ENCODE data around the gene FUCA1.

FUCA1 gene

DNA sequence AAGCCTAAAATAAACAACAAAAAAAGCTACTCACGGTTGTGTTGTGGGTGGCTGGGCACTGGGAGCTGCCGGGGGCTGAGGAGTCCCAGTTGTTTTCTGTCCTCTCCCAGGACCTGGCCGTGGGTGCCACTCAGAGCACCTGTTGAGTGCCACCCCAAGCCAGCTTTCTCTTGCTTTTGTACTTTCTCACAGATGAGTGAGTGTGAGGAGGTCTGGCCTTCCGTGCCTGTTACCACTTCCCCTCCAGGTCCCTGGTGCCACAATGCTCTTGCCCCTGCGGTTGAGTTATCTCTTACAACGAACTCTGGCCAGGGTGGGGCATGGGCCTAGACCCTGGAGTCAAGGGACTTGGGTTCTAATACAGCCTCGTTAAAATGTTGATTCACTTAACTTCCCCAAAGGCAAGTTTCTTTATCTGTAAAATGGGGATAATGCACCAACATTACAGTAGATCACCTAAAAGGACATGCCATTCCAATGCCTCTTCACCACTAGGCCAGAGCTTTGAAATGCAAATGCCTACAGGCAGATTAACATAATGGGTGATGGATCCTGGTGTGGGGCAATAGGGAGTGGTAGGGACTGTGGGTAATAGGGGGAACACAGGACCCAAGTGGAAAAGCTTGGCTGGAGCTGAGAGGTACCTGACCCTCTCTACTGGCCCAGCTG, 45.3 kb upstream of the FUCA1 start, which contains the start of gene CNR2:
TSS of gene CNR2 (minus strand) at position 151 of the 669 bp plus-strand sequence. CDS start 37,745 bp downstream, outside the sequence.
- H3K36me3 ChIP-seq (ENCODE audit: low read depth), result no peaks in the 10 kb centered on the region
- DNase-seq (ENCODE audit: low spot score), result no peak
- no peak within 1 kb of the TSS for H3K27ac ChIP-seq (ENCODE audit: poor library complexity, severe bottlenecking)
- no peaks in the 10 kb centered on the region for H3K4me1 ChIP-seq (ENCODE audit: insufficient read depth, poor library complexity, severe bottlenecking)
- ATAC-seq (ENCODE audit: low read depth), result no peak
- no peaks in the 10 kb centered on the region for H3K27me3 ChIP-seq (ENCODE audit: insufficient read depth, poor library complexity, severe bottlenecking)
- no peak within 1 kb of the TSS for H3K4me3 ChIP-seq (ENCODE audit: severe bottlenecking)
- no peaks in the 10 kb centered on the region for H3K9me3 ChIP-seq (ENCODE audit: severe bottlenecking)
- TF ChIP-seq, protein P1, sequence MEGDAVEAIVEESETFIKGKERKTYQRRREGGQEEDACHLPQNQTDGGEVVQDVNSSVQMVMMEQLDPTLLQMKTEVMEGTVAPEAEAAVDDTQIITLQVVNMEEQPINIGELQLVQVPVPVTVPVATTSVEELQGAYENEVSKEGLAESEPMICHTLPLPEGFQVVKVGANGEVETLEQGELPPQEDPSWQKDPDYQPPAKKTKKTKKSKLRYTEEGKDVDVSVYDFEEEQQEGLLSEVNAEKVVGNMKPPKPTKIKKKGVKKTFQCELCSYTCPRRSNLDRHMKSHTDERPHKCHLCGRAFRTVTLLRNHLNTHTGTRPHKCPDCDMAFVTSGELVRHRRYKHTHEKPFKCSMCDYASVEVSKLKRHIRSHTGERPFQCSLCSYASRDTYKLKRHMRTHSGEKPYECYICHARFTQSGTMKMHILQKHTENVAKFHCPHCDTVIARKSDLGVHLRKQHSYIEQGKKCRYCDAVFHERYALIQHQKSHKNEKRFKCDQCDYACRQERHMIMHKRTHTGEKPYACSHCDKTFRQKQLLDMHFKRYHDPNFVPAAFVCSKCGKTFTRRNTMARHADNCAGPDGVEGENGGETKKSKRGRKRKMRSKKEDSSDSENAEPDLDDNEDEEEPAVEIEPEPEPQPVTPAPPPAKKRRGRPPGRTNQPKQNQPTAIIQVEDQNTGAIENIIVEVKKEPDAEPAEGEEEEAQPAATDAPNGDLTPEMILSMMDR (IDR thresholded peaks at IDR 0.05; ENCODE audit: poor library complexity, severe bottlenecking), result no peak

DNA sequence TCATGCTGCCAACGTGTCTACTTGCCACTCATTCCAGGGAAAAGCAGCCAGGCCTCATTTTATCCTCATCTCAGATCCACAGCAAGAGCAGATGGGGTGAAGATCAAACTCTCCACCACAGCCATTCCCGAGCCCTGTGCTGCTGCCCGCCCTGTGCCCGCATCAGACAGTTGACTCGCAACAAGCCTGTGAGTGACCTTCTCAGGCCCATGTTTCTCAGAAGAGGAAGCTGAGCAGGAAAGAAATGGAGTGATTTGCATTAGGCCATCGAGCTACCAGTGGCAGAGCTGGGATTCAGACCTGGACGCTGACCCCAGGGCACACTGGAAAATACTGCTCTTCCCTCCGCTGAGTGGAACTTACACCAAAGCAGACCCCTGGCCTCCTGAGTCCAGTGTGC, 43.8 kb upstream of the FUCA1 start:
- Histone ChIP-seq H3K4me3 (ENCODE audit: severe bottlenecking) (no peak overlapping the region), H3K9me3 (ENCODE audit: severe bottlenecking) (no peaks in the 10 kb centered on the region), H3K36me3 (ENCODE audit: low read depth) (no peaks in the 10 kb centered on the region), H3K27me3 (ENCODE audit: insufficient read depth, poor library complexity, severe bottlenecking) (no peaks in the 10 kb centered on the region), H3K27ac (ENCODE audit: poor library complexity, severe bottlenecking) (no peak overlapping the region), H3K4me1 (ENCODE audit: insufficient read depth, poor library complexity, severe bottlenecking) (peaks cover 8% of the 10 kb centered on the region)
- TF ChIP-seq, protein P1 (IDR thresholded peaks at IDR 0.05; ENCODE audit: poor library complexity, severe bottlenecking), result no peak
- no peak for DNase-seq (ENCODE audit: low spot score)
- ATAC-seq (ENCODE audit: low read depth), result no peak

DNA sequence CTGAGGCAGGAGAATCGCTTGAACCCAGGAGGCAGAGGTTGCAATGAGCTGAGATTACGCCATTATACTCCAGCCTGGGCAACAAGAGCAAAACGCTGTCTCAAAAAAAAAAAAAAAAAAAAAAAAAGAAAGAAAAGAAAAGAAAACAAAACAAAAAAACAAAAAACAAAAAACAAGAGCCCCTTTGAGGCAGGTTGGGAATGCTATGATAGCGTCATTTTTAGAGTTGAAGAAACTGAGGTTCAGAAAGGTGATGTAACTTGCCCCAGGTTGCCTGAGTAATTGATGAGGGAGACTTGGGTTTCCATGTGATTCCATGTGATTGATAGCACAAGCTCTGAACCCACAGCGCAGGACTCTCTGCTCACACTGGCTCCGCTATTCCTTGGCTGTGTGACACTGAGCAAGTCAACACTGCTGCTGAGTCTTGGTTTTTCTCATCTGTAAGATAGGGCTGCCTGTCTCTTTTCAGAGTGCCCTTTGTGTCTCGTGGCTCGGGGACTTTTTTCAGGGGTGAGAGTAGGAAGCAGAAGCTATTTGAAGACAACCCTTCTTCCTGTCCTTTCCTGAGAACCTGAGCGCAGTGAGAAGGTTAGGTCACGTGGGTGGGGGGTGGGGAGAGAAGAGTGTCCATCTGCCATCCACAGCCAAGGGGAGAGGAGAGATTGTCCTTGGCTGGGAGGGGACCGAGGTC, 42.6 kb upstream of the FUCA1 start:
- peaks cover 8% of the 10 kb centered on the region for H3K4me1 ChIP-seq (ENCODE audit: insufficient read depth, poor library complexity, severe bottlenecking)
- no peak overlapping the region for H3K27ac ChIP-seq (ENCODE audit: poor library complexity, severe bottlenecking)
- TF ChIP-seq, protein P1 (IDR thresholded peaks at IDR 0.05; ENCODE audit: poor library complexity, severe bottlenecking), result no peak
- DNase-seq (ENCODE audit: low spot score) (no peak), ATAC-seq (ENCODE audit: low read depth) (no peak)
- H3K4me3 ChIP-seq (ENCODE audit: severe bottlenecking), result no peak overlapping the region
- H3K27me3 ChIP-seq (ENCODE audit: insufficient read depth, poor library complexity, severe bottlenecking), result no peaks in the 10 kb centered on the region
- no peaks in the 10 kb centered on the region for H3K36me3 ChIP-seq (ENCODE audit: low read depth)
- H3K9me3 ChIP-seq (ENCODE audit: severe bottlenecking), result no peaks in the 10 kb centered on the region

- no peaks in the 10 kb centered on the region for H3K36me3 ChIP-seq (ENCODE audit: low read depth)
- ATAC-seq (ENCODE audit: low read depth) (no peak), DNase-seq (ENCODE audit: low spot score) (no peak)
- TF ChIP-seq, protein P1 (IDR thresholded peaks at IDR 0.05; ENCODE audit: poor library complexity, severe bottlenecking), result no peak
- H3K27ac ChIP-seq (ENCODE audit: poor library complexity, severe bottlenecking), result no peak overlapping the region
- peaks cover 10% of the 10 kb centered on the region for H3K4me1 ChIP-seq (ENCODE audit: insufficient read depth, poor library complexity, severe bottlenecking)
- no peaks in the 10 kb centered on the region for H3K9me3 ChIP-seq (ENCODE audit: severe bottlenecking)
- no peaks in the 10 kb centered on the region for H3K27me3 ChIP-seq (ENCODE audit: insufficient read depth, poor library complexity, severe bottlenecking)
- no peak overlapping the region for H3K4me3 ChIP-seq (ENCODE audit: severe bottlenecking)
These were observed 42.1 kb upstream of the FUCA1 start for GRCh38 chr1:23910144-23910543.

GRCh38 chr1:23909412-23909811, 41.3 kb upstream of the FUCA1 start:
- DNase-seq (ENCODE audit: low spot score) (no peak), ATAC-seq (ENCODE audit: low read depth) (no peak)
- H3K36me3 ChIP-seq (ENCODE audit: low read depth), result no peaks in the 10 kb centered on the region
- H3K4me3 ChIP-seq (ENCODE audit: severe bottlenecking), result no peak overlapping the region
- TF ChIP-seq, protein P1 (IDR thresholded peaks at IDR 0.05; ENCODE audit: poor library complexity, severe bottlenecking), result no peak
- H3K27me3 ChIP-seq (ENCODE audit: insufficient read depth, poor library complexity, severe bottlenecking), result no peaks in the 10 kb centered on the region
- no peak overlapping the region for H3K27ac ChIP-seq (ENCODE audit: poor library complexity, severe bottlenecking)
- peaks cover 17% of the 10 kb centered on the region for H3K4me1 ChIP-seq (ENCODE audit: insufficient read depth, poor library complexity, severe bottlenecking)
- H3K9me3 ChIP-seq (ENCODE audit: severe bottlenecking), result no peaks in the 10 kb centered on the region

Data from RWPE2 (cell line).